ENCODE measurements around the gene LRCH2.

DNA sequence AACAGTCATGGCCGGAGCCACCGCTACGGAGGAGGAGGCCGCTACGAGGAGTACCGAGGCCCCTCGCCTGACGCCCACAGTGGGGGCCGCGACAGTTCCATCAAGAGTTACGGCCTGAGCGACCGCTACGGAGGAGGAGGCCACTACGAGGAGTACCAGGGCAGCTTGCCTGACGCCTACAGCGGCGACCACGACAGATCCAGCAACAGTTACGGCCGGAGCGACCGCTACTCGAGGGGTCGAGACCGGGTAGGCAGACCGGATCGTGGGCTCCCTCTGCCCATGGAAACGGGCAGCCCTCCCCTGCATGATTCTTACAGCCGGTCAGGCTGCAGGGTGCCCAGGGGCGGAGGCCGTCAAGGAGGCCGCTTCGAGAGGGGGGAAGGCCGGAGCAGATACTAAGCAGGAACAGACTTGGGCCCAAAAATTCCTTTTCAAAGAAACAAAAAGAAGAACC is 41.6 kb downstream of the LRCH2 start:
- TF ChIP-seq POLR2A (IDR thresholded peaks at IDR 0.05) (no peak), POLR2AphosphoS5 (IDR thresholded peaks at IDR 0.05) (no peak)
- TF ChIP-seq, protein P1, sequence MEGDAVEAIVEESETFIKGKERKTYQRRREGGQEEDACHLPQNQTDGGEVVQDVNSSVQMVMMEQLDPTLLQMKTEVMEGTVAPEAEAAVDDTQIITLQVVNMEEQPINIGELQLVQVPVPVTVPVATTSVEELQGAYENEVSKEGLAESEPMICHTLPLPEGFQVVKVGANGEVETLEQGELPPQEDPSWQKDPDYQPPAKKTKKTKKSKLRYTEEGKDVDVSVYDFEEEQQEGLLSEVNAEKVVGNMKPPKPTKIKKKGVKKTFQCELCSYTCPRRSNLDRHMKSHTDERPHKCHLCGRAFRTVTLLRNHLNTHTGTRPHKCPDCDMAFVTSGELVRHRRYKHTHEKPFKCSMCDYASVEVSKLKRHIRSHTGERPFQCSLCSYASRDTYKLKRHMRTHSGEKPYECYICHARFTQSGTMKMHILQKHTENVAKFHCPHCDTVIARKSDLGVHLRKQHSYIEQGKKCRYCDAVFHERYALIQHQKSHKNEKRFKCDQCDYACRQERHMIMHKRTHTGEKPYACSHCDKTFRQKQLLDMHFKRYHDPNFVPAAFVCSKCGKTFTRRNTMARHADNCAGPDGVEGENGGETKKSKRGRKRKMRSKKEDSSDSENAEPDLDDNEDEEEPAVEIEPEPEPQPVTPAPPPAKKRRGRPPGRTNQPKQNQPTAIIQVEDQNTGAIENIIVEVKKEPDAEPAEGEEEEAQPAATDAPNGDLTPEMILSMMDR (IDR thresholded peaks at IDR 0.05) = no peak

Data from breast epithelium (tissue), 3 donors.